22Rv1 (cell line): Measurements from ENCODE around the gene ABLIM2.

Source experiments
- H3K27ac ChIP-seq: fragments of 450-650 bp; 2 replicates; pipeline ENCODE4 v1.5.1; 2017
- CTCF ChIP-seq: fragments of 450-650 bp; IDR thresholded peaks from 2 replicates; pipeline ENCODE4 v1.5.1; 2017; ENCODE audit warnings: mild to moderate bottlenecking
- ZFX ChIP-seq: fragments of 450-650 bp; IDR thresholded peaks from 2 replicates; pipeline ENCODE4 v1.6.1; 2017; ENCODE audit warnings: antibody characterized with exemption, borderline replicate concordance

The ABLIM2 gene

GRCh38 chr4:8030121-8030781, 128.4 kb downstream of the ABLIM2 start:
- H3K27ac ChIP-seq: no peak overlapping the region
- TF ChIP-seq ZFX (no peak), CTCF (no peak)

DNA sequence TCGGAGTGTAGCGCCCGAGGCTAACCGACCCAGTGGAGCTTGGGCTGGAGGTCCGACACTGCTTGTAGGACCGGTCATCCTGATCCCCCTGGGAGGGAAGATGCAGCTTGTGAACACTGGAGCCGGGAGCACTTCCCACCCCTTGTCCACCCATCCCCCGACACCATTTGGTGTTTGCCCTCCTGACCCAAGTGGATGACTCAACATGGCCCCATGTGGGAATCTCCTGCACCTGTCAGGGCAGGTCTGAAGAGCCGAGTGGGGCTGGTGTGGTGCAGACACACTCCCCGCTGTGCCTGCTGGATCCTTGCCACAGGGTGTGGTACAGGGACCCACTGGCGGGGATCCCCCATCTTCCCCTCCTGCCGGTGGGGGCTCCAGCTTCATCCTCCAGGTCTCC, 128.9 kb downstream of the ABLIM2 start:
- TF ChIP-seq ZFX: no peak
- TF ChIP-seq CTCF: no peak
- no peak overlapping the region for H3K27ac ChIP-seq

DNA sequence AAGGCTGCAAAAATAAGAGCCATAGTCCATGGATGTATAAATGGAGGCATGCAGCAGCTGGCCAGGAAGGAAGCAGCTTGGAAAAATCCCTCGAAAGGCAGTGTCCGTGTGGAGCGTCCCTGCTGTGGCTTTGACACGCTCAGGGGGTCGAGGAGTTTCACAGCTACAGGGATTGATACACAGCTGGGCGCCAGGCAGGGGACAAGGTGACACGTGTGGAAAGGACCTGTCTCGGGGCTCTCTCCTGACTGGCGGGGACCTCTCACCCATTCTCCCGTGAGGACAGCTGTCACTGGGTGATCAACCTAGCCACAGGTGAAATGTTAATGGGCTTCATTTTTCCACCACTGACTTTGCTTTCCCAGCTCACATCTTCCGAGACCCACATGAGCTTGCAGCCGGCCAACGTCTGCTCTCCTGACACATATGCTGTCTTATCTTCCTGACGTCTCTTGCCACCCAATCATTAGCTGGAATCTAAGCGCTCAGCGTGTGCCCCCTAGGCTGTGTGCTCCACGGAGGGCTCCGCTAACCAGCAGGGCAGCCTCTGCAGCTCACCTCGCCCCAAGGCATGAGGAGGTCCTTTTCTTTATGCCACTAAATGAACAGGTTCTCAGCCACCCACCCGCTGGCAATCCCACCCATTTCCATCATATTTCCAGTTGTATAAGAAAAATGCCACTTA, 129.6 kb downstream of the ABLIM2 start:
- no peak for TF ChIP-seq CTCF
- no peak overlapping the region for H3K27ac ChIP-seq

- no peak for TF ChIP-seq CTCF
- no peak for TF ChIP-seq ZFX
- H3K27ac ChIP-seq: no peak overlapping the region
These were observed 130.2 kb downstream of the ABLIM2 start for GRCh38 chr4:8028368-8028767.

DNA sequence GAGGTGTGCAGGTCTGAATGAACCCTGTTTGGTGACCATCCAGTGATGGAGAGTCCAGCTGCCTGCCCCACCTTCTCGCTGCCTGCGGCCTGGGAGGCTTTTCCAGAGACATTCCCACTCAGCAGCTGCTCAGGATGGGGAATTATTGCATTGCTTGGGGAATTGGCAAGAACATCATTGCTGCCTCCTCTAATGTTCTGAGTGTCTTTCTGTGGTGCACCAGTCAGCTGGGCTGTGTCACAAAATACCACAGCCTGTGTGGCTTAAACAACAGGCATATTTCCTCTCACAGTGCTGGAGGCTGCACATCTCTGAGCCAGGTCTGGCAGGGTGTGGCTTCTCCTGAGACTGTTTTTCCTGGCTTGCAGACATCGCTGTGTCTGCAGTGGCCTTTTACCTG, 132.2 kb downstream of the ABLIM2 start:
- TF ChIP-seq ZFX: no peak
- no peak for TF ChIP-seq CTCF
- H3K27ac ChIP-seq: no peak overlapping the region

DNA sequence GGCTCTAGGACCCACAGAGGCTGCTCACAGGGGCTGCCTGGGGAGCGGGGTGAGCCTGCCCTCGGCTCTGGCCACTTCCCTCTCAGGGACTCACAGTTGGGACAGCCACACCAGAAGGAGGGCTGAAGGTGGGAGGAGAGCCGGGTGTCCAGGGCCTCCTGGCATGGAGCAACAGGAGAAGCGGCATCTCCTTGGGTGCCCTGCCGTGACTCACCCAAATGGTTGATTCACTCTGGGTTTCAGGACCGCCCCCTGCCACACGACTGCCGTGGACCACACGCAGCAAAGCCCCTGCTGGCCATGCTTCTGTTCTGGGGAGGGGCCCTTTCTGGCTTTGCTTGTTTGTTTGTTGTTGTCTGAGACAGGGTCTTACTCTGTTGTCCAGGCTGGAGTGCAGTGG, 132.9 kb downstream of the ABLIM2 start:
- TF ChIP-seq CTCF: no peak
- no peak for TF ChIP-seq ZFX
- no peak overlapping the region for H3K27ac ChIP-seq

DNA sequence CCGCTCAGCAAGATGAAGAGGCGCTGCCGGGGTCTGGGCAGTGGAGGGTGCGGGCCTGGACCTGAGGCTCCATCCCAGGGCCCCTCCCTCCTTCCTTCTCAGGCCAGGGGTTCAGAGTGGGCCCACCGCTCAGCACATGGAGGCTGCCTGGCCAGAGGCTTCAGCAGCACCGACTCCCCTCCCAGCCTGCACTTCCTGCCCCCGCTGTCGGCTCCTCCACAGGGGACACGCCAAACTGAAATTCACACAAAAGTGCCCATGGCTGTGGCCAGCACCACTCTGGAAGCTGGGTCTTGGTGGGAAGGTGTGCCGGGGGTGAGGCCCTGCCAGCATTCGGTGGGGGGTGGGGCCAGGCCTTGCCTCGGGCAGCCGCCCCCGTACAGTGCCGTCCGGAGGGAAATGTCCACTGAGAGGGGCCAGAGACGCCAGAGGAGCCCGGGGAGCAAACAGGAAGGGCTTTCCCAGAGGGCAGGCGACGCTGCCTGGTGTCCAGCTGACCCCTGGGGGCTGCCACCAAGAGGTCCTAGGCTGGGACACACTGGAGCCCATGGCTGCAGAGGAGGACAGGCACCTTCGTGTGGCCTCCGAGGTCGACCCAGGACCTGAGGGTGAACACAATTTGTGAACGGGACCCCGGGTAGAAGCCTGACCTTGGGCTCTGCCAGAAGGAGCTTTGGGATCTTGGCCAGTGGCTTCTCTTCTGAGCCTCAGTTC, 134.4 kb downstream of the ABLIM2 start:
- no peak overlapping the region for H3K27ac ChIP-seq
- TF ChIP-seq CTCF (no peak), ZFX (no peak)
